Measurements from ENCODE around the gene XPO6.

XPO6 gene

GRCh38 chr16:28189245-28189644 lies 22.5 kb downstream of the XPO6 start:
- DNase-seq (ENCODE audit: low read depth): no peak
- TF ChIP-seq CTCF (conservative IDR thresholded peaks at IDR 0.05; ENCODE audit: low read length): no peak
- no peak overlapping the region for H3K4me3 ChIP-seq (ENCODE audit: low read length)

GRCh38 chr16:28188085-28188916 lies 23.5 kb downstream of the XPO6 start:
- H3K4me3 ChIP-seq (ENCODE audit: low read length): no peak overlapping the region
- peak; percentile 29 for DNase-seq (ENCODE audit: low read depth)
- no peak for TF ChIP-seq CTCF (conservative IDR thresholded peaks at IDR 0.05; ENCODE audit: low read length)

GRCh38 chr16:28187595-28188004 lies 24.2 kb downstream of the XPO6 start:
- H3K4me3 ChIP-seq (ENCODE audit: low read length): no peak overlapping the region
- no peak for DNase-seq (ENCODE audit: low read depth)
- no peak for TF ChIP-seq CTCF (conservative IDR thresholded peaks at IDR 0.05; ENCODE audit: low read length)

GRCh38 chr16:28186752-28187151 lies 25.0 kb downstream of the XPO6 start:
- H3K4me3 ChIP-seq (ENCODE audit: low read length): no peak overlapping the region
- no peak for TF ChIP-seq CTCF (conservative IDR thresholded peaks at IDR 0.05; ENCODE audit: low read length)
- DNase-seq (ENCODE audit: low read depth): peak; percentile 58

- no peak overlapping the region for H3K4me3 ChIP-seq (ENCODE audit: low read length)
- DNase-seq (ENCODE audit: low read depth): no peak
- no peak for TF ChIP-seq CTCF (conservative IDR thresholded peaks at IDR 0.05; ENCODE audit: low read length)
These were observed 26.1 kb downstream of the XPO6 start for GRCh38 chr16:28185696-28186095.

- H3K4me3 ChIP-seq (ENCODE audit: low read length): no peak overlapping the region
- no peak for DNase-seq (ENCODE audit: low read depth)
- no peak for TF ChIP-seq CTCF (conservative IDR thresholded peaks at IDR 0.05; ENCODE audit: low read length)
These were observed 27.1 kb downstream of the XPO6 start for GRCh38 chr16:28184625-28185024.

GRCh38 chr16:28183930-28184329 lies 27.8 kb downstream of the XPO6 start:
- TF ChIP-seq CTCF (conservative IDR thresholded peaks at IDR 0.05; ENCODE audit: low read length): no peak
- H3K4me3 ChIP-seq (ENCODE audit: low read length): no peak overlapping the region
- no peak for DNase-seq (ENCODE audit: low read depth)

Measured in AG10803 (cell line).